NCI-H1694 (cell line): ENCODE results near the gene TRIM65.

Source experiments
- DNase-seq: peaks from one replicate; lab custom pipeline; 2025; lab: John Stamatoyannopoulos, UW

Gene TRIM65

GRCh38 chr17:75896415-75897159 is at the start of gene TRIM65:
TSS of gene TRIM65 (minus strand) at chr17:75896951. CDS start at chr17:75896937, 14 bp downstream.
- DNase-seq = no peak

- DNase-seq = no peak
Observed at GRCh38 chr17:75945211-75945610, 48.5 kb upstream of the TRIM65 start.

- no peak for DNase-seq
Observed at GRCh38 chr17:75943491-75943890, 46.7 kb upstream of the TRIM65 start.

- DNase-seq = no peak
Observed at GRCh38 chr17:75942473-75942872, 45.7 kb upstream of the TRIM65 start.

GRCh38 chr17:75941442-75941819 is 44.7 kb upstream of the TRIM65 start:
- no peak for DNase-seq

GRCh38 chr17:75940727-75941441 is 44.1 kb upstream of the TRIM65 start, which contains the start of gene FBF1:
TSS of gene FBF1 (minus strand) at chr17:75941042. CDS start at chr17:75938149, 2,893 bp downstream.
- peak; percentile 88 for DNase-seq

GRCh38 chr17:75937652-75938051 is 40.9 kb upstream of the TRIM65 start:
- no peak for DNase-seq

GRCh38 chr17:75933808-75934207 is 37.1 kb upstream of the TRIM65 start:
- no peak for DNase-seq

GRCh38 chr17:75932852-75933251 is 36.1 kb upstream of the TRIM65 start:
- DNase-seq = no peak

GRCh38 chr17:75931062-75931461 is 34.3 kb upstream of the TRIM65 start:
- no peak for DNase-seq

- no peak for DNase-seq
Observed at GRCh38 chr17:75927286-75927922, 30.7 kb upstream of the TRIM65 start.

- DNase-seq = no peak
Observed at GRCh38 chr17:75926456-75926855, 29.7 kb upstream of the TRIM65 start.

- no peak for DNase-seq
Observed at GRCh38 chr17:75925912-75926311, 29.2 kb upstream of the TRIM65 start.

- no peak for DNase-seq
Observed at GRCh38 chr17:75925103-75925502, 28.4 kb upstream of the TRIM65 start.

- no peak for DNase-seq
Observed at GRCh38 chr17:75922963-75923874, 26.5 kb upstream of the TRIM65 start.

GRCh38 chr17:75922173-75922961 is 25.6 kb upstream of the TRIM65 start:
- no peak for DNase-seq

GRCh38 chr17:75921596-75921995 is 24.8 kb upstream of the TRIM65 start:
- no peak for DNase-seq

GRCh38 chr17:75920045-75920560 is 23.4 kb upstream of the TRIM65 start:
- DNase-seq = no peak

- DNase-seq = no peak
Observed at GRCh38 chr17:75919611-75920010, 22.9 kb upstream of the TRIM65 start.

GRCh38 chr17:75917917-75918445 is 21.2 kb upstream of the TRIM65 start:
- DNase-seq = no peak
